B cell (primary cell): ENCODE data around the gene SAMD7.

Source experiments
- EZH2 ChIP-seq: IDR thresholded peaks from 2 replicates; pipeline ENCODE4 v1.6.1; 2012; ENCODE audit warnings: borderline replicate concordance, low read depth, mild to moderate bottlenecking, moderate library complexity, low read length; ENCODE audit not compliant: insufficient read depth, poor library complexity, severe bottlenecking
- TF ChIP-seq, protein P1 (sequence below): fragments of 200-600 bp; IDR thresholded peaks from one replicate; pipeline ENCODE4 v1.8.0; 2022; ENCODE audit warnings: antibody characterized with exemption, mild to moderate bottlenecking

DNA sequence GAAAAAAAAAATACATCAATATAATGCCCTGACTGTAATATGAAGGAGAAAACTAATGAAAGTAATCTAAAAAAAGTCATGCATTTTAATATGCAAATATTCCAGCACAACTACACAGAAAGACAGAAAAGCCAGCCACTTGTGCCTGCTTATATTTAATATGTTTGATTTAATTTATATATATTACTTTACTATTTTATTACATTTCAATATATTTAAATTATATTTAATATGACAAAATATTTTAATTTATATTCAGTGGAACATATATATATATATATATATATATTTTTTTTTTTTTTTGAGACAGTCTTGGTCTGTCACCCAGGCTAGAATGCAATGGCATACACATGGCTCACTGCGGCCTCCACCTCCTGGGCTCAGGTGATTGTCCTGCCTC is 14.1 kb upstream of the SAMD7 start:
- TF ChIP-seq, protein P1, sequence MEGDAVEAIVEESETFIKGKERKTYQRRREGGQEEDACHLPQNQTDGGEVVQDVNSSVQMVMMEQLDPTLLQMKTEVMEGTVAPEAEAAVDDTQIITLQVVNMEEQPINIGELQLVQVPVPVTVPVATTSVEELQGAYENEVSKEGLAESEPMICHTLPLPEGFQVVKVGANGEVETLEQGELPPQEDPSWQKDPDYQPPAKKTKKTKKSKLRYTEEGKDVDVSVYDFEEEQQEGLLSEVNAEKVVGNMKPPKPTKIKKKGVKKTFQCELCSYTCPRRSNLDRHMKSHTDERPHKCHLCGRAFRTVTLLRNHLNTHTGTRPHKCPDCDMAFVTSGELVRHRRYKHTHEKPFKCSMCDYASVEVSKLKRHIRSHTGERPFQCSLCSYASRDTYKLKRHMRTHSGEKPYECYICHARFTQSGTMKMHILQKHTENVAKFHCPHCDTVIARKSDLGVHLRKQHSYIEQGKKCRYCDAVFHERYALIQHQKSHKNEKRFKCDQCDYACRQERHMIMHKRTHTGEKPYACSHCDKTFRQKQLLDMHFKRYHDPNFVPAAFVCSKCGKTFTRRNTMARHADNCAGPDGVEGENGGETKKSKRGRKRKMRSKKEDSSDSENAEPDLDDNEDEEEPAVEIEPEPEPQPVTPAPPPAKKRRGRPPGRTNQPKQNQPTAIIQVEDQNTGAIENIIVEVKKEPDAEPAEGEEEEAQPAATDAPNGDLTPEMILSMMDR = no peak
- TF ChIP-seq EZH2 = no peak
